Stomach (tissue), 4 donors: ENCODE results near the gene CSTF1.

Source experiments
- EP300 ChIP-seq: sonication (generic); formaldehyde crosslinking; IDR thresholded peaks from one replicate; pipeline ENCODE4 v1.6.1; 2017; ENCODE audit warnings: antibody characterized with exemption
- TF ChIP-seq, protein P1 (sequence below), 7 experiments: fragments of 450-650 bp in 4 of 7; fragments of 200-600 bp in 3 of 7; sonication (generic) in 3 of 7; IDR thresholded peaks; one replicate each; pipeline ENCODE4 v1.5.1; 2016 to 2019; ENCODE audit warnings: antibody characterized with exemption in 7 of 7, control low read depth in 2 of 7, mild to moderate bottlenecking in 1 of 7

DNA sequence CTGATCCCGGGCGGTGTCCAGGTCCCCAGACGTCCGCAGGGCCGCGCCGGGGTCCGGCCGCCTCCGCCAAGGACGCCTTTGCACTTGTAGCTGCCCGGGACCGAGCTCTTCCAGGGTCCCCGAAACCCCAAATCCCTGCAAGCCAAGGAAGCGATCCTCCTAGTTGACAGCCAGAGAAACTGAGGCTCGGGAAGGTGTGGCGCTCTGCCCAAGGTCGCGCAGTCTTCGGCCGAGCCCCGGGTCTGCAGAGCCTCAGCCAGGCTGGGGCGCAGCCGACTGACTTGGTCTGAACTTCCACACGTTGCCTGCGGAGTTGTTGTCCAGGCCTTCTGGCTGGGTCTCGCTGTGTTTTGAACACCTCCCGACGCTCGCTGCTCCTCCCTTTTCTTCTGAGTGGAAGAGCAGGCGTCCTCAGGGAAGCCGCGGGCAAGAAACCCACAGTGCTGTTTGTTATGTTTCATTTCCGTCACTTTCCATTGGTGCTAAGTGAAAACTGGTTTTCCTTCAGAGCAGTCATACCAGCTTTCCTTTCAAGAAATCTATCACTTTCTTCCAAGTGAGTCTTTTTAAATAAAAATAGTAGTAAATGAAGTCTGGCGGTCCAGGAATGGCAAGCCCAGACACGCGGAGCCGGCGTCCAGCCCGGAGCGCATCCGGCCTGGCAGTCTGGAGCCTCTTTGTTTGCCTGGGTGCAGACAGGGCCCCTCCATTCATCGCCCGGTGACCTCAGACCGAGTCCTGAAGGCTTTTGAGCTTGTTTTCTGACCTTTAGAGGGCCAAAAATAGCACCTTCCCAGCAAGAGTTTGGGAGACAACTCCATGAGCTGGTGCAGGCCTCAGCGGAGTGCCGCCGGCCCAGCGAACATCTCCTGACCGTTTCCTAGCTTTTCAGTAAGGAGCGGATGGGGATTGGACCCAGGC lies 33.0 kb upstream of the CSTF1 start:
- TF ChIP-seq, protein P1, sequence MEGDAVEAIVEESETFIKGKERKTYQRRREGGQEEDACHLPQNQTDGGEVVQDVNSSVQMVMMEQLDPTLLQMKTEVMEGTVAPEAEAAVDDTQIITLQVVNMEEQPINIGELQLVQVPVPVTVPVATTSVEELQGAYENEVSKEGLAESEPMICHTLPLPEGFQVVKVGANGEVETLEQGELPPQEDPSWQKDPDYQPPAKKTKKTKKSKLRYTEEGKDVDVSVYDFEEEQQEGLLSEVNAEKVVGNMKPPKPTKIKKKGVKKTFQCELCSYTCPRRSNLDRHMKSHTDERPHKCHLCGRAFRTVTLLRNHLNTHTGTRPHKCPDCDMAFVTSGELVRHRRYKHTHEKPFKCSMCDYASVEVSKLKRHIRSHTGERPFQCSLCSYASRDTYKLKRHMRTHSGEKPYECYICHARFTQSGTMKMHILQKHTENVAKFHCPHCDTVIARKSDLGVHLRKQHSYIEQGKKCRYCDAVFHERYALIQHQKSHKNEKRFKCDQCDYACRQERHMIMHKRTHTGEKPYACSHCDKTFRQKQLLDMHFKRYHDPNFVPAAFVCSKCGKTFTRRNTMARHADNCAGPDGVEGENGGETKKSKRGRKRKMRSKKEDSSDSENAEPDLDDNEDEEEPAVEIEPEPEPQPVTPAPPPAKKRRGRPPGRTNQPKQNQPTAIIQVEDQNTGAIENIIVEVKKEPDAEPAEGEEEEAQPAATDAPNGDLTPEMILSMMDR (IDR thresholded peaks at IDR 0.05): no peak
- no peak for TF ChIP-seq EP300
